IPS-18c (cell line): ENCODE measurements around the gene ASIC4.

ENCODE experiments used
- H3K4me3 ChIP-seq: 2 replicates; pipeline ENCODE4 v1.7.0; 2013; ENCODE audit warnings: low read depth, mild to moderate bottlenecking, low read length, moderate library complexity; ENCODE audit not compliant: insufficient read depth
- H3K9me3 ChIP-seq: one replicate; pipeline ENCODE4 v1.6.1; 2013; ENCODE audit warnings: mild to moderate bottlenecking, low read length, moderate library complexity; ENCODE audit not compliant: control insufficient read depth, insufficient read depth

Gene ASIC4

DNA sequence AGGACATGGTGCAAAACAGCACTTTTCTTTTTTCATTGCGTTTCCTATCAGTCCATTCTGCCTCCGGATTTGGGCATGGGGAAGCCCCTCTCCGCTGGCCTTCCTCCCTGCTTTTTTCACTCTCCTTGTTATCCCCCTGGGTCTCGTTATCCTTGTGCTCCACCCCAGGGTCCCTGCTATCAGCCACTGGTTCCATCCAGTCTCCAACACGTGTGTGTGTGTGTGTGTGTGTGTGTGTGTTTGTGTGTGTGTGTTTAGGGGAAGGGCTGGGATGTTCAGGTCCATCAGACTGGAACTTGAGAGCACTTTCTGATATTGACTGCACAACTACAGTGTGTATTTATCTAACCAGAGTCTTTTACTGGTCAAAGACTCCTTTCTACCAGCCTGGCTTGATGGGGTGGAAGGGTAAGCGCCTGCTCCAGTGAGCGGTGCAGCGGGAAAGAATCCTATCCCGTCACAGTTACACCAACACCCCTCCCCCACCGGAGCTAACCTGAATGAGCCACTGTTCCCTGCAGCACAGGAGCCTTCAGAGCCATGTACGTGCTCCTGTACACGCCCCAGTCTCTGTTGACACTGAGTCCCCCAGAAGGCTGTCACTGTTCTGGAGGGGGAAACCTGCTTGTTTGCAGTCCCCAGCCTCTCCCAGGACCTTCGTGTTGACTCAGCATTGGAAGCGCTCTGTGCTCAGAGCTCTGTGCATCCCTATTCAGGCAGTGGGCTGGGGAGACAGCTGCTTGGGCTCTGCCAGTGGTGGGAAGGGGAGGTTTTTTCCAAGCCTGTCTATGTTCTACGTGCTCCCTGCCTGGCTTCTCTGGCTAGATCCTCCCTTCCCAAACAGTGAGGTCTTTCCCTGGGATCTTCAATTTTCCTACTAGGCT, 62.5 kb downstream of the ASIC4 start:
- peak overlapping the region; percentile 46 for H3K4me3 ChIP-seq

DNA sequence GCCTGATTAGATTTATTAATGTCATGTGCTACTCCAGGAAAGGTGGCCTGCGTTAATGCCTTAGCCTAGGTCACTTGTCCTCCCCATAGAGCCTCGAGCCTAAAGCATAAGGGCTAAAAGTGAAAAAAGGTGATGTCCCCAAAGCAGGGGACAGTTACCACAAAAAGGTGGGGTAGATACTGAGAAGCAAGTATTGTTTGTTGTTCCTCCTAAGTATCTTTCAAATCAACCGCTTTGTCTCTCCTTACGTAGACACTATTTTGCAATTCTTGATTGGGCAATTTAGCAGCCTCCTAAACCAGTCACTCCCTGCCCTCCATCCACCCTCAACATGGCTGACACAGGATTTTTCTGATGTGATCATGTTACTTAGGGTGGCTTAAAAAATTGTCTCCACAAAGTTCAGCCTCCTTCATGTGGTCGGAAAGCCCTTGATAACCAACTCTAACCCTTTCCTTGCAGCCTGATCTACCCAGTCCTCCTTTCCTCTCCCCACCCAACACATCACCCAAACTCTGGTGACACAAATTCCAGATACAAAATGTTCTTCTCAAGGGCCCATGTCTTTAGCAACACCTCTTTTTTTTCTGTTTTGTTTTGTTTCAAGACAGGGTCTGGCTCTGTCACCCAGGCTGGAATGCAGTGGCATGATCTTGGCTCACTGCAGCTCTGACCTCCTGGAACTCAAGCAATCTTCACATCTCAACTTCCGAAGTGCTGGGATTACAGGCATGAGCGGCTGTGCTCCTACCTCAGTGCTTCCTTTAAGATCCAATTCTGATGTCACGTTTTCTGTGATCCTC, 64.7 kb downstream of the ASIC4 start:
- Histone ChIP-seq H3K4me3 (no peak overlapping the region), H3K9me3 (no peaks in the 10 kb centered on the region)

More for the DNA sequence above, 62.5 kb downstream of the ASIC4 start:
- H3K9me3 ChIP-seq, result no peaks in the 10 kb centered on the region

DNA sequence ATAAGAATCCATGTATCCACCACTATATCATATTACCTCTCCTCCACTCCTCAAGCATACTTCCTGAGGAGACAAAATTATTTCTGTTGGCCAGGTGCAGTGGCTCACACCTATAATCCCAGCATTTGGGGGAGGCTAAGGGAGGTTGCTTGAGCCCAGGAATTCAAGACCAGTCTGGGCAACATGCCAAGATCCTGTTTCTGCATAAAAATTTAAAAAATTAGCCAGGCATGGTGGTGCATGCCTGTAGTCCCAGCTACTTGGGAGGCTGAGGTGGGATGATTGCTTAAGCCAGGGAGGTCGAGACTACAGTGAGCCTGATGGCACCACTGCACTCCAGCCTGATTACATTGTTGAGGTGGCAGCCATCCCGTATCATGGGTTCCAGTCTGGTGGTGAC, 67.1 kb downstream of the ASIC4 start:
- Histone ChIP-seq H3K4me3 (no peak overlapping the region), H3K9me3 (no peaks in the 10 kb centered on the region)
